CD4-positive, CD25-positive, alpha-beta regulatory T cell (primary cell): ENCODE measurements around the gene TBC1D4. TPM values are rescaled to one million over a fixed set of nuclear protein-coding genes. Genes with fewer than 3 reads are reported as not detected.

ENCODE experiments used
- ATAC-seq, 2 donors: fragments of 150-1000 bp; cut with Tn5 transposase; one replicate each; pipeline ENCODE4 v1.10.0; 2021; ENCODE audit warnings: low read depth in 2 of 2, moderate number of reproducible peaks in 2 of 2, moderate library complexity in 1 of 2
- DNase-seq, 3 donors: peaks; one replicate each; pipeline versions ENCODE4 v3.0.0 to v3.0.0-alpha.2; 2012 to 2022; ENCODE audit warnings: mixed read lengths in 1 of 3
- H3K27ac ChIP-seq: one replicate; pipeline ENCODE4 v1.7.0; 2013; ENCODE audit warnings: mild to moderate bottlenecking, low read length; ENCODE audit not compliant: insufficient read depth, poor library complexity, severe bottlenecking
- H3K27me3 ChIP-seq: one replicate; pipeline ENCODE4 v1.7.0; 2013; ENCODE audit warnings: low read length; ENCODE audit not compliant: control insufficient read depth, insufficient read depth
- H3K36me3 ChIP-seq: one replicate; pipeline ENCODE4 v1.7.0; 2013; ENCODE audit warnings: mild to moderate bottlenecking, low read length, moderate library complexity; ENCODE audit not compliant: control insufficient read depth, insufficient read depth
- H3K4me1 ChIP-seq: 2 replicates; pipeline ENCODE4 v1.7.0; 2013; ENCODE audit warnings: mild to moderate bottlenecking, low read length; ENCODE audit not compliant: insufficient read depth, control insufficient read depth, poor library complexity, severe bottlenecking
- H3K4me3 ChIP-seq: one replicate; pipeline ENCODE4 v1.7.0; 2013; ENCODE audit warnings: low read depth, mild to moderate bottlenecking, low read length, moderate library complexity
- H3K9me3 ChIP-seq, 2 experiments: 1 replicate in 1 of 2; 2 replicates in 1 of 2; pipeline ENCODE4 v1.7.0; 2013; ENCODE audit warnings: low read length in 2 of 2, mild to moderate bottlenecking in 1 of 2, moderate library complexity in 1 of 2; ENCODE audit not compliant: control insufficient read depth in 2 of 2
- H3K27ac Mint-ChIP-seq, 3 donors: one replicate each; pipeline ENCODE4 v1.8.0; 2020 to 2022; ENCODE audit warnings: mild to moderate bottlenecking in 3 of 3, mixed read lengths in 3 of 3, moderate library complexity in 2 of 3
- H3K27me3 Mint-ChIP-seq: one replicate; pipeline ENCODE4 v1.8.0; 2022; ENCODE audit warnings: mild to moderate bottlenecking, mixed read lengths
- H3K36me3 Mint-ChIP-seq: one replicate; pipeline ENCODE4 v1.8.0; 2020; ENCODE audit warnings: mixed read lengths
- H3K4me1 Mint-ChIP-seq, 4 donors: one replicate each; pipeline ENCODE4 v1.8.0; 2020 to 2022; ENCODE audit warnings: mixed read lengths in 4 of 4, mild to moderate bottlenecking in 1 of 4
- H3K4me3 Mint-ChIP-seq, 4 donors: one replicate each; pipeline ENCODE4 v1.8.0; 2020 to 2022; ENCODE audit warnings: mild to moderate bottlenecking in 4 of 4, mixed read lengths in 4 of 4, moderate library complexity in 3 of 4
- H3K9me3 Mint-ChIP-seq, 7 donors: one replicate each; pipeline ENCODE4 v1.8.0; 2020 to 2022; ENCODE audit warnings: mixed read lengths in 7 of 7, mild to moderate bottlenecking in 3 of 7, moderate library complexity in 2 of 7
- polyA plus RNA-seq, 4 donors: library from polyadenylated mRNA; unstranded; fragments of 300-500 nt; fragmentation: Illumina TruSeq; gene quantifications; one replicate each; pipeline ENCODE4 v1.2.3, GENCODE V29; 2021
- total RNA-seq: library from RNA; stranded (reverse); gene quantifications from one replicate; pipeline ENCODE4 v1.2.3, GENCODE V29; 2022

Gene TBC1D4
- total and polyA plus RNA-seq, 5 donors from 2014 or later: 100 to 145 (median 123) TPM

DNA sequence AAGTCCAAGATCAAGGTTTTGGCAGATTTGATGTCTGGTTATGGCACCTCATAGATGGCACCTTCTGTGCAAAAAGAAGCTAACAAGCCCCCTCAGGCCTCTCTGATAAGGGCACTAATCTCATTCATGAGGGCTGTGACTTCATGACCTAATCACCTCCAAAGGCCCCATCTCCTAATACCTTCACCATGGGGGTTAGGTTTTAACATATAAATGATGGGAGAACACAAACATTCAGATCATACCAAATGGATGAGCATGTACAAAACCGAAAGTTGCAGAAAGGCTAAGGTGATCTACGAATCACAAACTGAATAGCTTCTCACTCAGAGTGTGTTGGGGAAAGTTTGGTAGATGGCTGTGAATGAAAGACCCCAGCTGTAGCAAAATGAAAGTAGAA, 217.4 kb downstream of the TBC1D4 start:
- Histone ChIP-seq H3K27me3 (no peaks in the 10 kb centered on the region), H3K4me3 (no peak overlapping the region), H3K9me3 (no peaks in the 10 kb centered on the region), H3K36me3 (no peaks in the 10 kb centered on the region), H3K4me1 (no peaks in the 10 kb centered on the region), H3K27ac (no peak overlapping the region)
- Mint-ChIP-seq H3K36me3 (no peaks in the 10 kb centered on the region), H3K27ac (no peak overlapping the region), H3K4me1 (peaks cover 0 to 3% (median 0%) of the 10 kb centered on the region in 4 donors), H3K9me3 (peaks cover 0 to 2% (median 0%) of the 10 kb centered on the region in 7 donors), H3K4me3 (no peak overlapping the region), H3K27me3 (no peaks in the 10 kb centered on the region)
- ATAC-seq (no peak), DNase-seq (no peak)

DNA sequence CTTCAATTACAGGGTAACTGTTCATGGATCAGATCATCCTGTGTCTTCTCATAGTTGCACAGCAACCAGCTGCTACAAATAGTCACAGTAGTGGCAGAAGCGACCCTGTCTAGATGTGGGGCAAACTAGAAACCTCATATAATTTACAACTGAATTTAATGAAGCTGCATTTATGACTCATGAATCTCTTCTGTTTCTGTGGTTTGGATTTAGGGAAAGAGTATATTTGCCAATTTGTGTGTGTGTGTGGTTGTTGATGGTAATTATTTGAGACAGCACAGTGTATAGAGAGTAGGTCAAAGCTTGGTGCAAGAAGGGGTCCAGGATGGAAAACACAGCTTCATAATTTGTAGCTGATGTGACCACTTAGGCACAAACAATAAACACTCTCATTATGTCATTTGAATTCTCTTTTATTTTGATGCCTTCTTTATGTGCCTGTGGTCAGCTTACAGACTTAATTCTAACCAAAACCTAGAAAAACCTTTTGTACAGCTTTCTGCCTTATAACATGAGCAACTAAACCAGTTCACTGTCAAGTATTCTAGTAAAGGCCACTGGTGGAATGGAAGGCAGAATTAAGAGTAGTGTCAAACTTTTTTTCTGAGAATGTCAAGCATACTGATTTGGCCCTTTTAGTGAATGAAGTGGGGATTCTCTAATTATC, 218.1 kb downstream of the TBC1D4 start:
- Histone ChIP-seq H3K4me3 (no peak overlapping the region), H3K27ac (no peak overlapping the region), H3K36me3 (no peaks in the 10 kb centered on the region), H3K27me3 (no peaks in the 10 kb centered on the region), H3K4me1 (no peaks in the 10 kb centered on the region), H3K9me3 (no peaks in the 10 kb centered on the region)
- H3K4me3 Mint-ChIP-seq: no peak overlapping the region
- no peak overlapping the region for H3K27ac Mint-ChIP-seq
- H3K27me3 Mint-ChIP-seq: no peaks in the 10 kb centered on the region
- peaks cover 0 to 3% (median 0%) of the 10 kb centered on the region in 4 donors for H3K4me1 Mint-ChIP-seq
- DNase-seq (no peak), ATAC-seq (no peak)
- no peaks in the 10 kb centered on the region for H3K36me3 Mint-ChIP-seq
- no peaks in the 10 kb centered on the region for H3K9me3 Mint-ChIP-seq

DNA sequence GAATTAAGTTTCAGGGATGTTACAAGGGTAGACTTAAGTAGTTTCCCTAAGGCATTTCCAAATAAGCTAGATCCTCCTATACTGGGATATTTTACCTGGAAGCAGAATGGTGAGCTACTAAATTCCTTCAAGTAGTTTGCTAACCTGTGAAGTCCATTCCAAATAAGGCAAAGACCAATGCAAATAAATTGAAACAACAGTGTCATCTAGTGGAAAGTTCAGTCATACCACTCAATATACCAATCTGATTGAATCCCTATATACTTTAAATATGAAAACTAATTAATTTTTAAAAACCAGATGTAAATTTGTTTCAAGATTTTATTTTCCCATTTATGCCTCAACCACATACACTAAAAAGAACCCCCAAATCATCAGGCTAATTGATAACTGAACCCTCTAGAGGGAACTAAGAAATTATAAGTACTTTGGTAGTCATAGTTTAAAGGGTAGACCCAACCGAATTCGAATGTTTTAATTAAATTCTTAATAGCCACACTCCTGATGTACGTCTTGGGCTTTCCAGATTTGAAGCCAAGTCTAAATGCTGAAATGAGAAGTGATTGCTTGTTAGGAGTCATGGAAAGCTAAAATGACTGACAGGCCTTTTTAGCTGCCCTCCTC, 223.7 kb downstream of the TBC1D4 start:
- Mint-ChIP-seq H3K27ac (no peak overlapping the region), H3K36me3 (no peaks in the 10 kb centered on the region), H3K9me3 (no peaks in the 10 kb centered on the region), H3K4me3 (no peak overlapping the region), H3K4me1 (peaks cover 0 to 4% (median 0%) of the 10 kb centered on the region in 4 donors), H3K27me3 (peaks cover 21% of the 10 kb centered on the region)
- ATAC-seq: no peak
- no peaks in the 10 kb centered on the region for H3K36me3 ChIP-seq
- H3K27me3 ChIP-seq: no peaks in the 10 kb centered on the region
- H3K4me1 ChIP-seq: no peaks in the 10 kb centered on the region
- DNase-seq: peak in 2 of 3 donors; percentile 19 to 33
- H3K9me3 ChIP-seq: no peaks in the 10 kb centered on the region
- H3K4me3 ChIP-seq: no peak overlapping the region
- no peak overlapping the region for H3K27ac ChIP-seq

DNA sequence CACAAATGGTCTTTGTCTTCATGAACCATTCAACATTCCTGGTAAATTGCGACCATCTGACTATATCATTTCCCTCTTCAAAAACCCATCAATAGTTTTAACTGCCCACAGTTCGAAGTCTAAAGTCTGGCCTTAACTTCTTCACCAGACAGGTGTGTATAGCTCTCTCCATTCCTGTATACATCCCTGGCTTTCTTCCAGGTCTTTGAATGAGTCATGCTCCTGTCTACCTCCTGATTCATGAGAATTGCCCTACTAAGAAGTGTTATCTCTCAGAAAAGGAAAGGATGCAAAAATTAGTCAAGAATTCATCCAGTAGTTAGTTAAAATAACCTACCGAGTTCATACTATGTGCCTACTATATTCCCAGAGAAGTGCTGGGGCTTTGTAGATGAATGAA, 225.0 kb downstream of the TBC1D4 start:
- Mint-ChIP-seq H3K4me1 (peaks cover 0 to 4% (median 0%) of the 10 kb centered on the region in 4 donors), H3K9me3 (no peaks in the 10 kb centered on the region), H3K36me3 (no peaks in the 10 kb centered on the region), H3K27ac (no peak overlapping the region), H3K27me3 (peaks cover 24% of the 10 kb centered on the region), H3K4me3 (no peak overlapping the region)
- Histone ChIP-seq H3K4me1 (no peaks in the 10 kb centered on the region), H3K27me3 (no peaks in the 10 kb centered on the region), H3K27ac (no peak overlapping the region), H3K4me3 (no peak overlapping the region), H3K36me3 (no peaks in the 10 kb centered on the region), H3K9me3 (no peaks in the 10 kb centered on the region)
- DNase-seq (no peak), ATAC-seq (no peak)

DNA sequence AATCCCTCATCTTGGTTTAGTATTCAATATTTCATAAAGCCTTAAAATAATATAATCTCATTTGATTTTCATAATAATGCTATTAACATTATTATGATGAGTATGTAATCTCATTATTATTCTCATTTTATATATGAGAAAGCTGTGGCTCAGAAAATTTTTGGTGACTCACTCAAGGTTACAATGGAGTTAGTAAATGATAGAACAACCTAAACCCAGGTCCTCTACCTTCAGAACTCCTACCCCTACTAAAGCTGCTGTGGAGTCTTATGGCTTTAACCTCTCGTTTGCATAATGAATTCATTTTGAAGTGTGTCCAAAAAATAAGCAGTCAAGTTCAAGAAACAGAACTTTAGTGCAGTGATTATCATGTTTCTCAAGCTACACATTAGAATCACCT, 226.3 kb downstream of the TBC1D4 start:
- no peak overlapping the region for H3K27ac ChIP-seq
- H3K27me3 ChIP-seq: no peaks in the 10 kb centered on the region
- Mint-ChIP-seq H3K4me1 (peaks cover 0 to 4% (median 0%) of the 10 kb centered on the region in 4 donors), H3K36me3 (no peaks in the 10 kb centered on the region), H3K27ac (no peak overlapping the region), H3K9me3 (no peaks in the 10 kb centered on the region), H3K27me3 (peaks cover 28% of the 10 kb centered on the region), H3K4me3 (no peak overlapping the region)
- no peak for ATAC-seq
- H3K4me3 ChIP-seq: no peak overlapping the region
- no peaks in the 10 kb centered on the region for H3K36me3 ChIP-seq
- H3K9me3 ChIP-seq: no peaks in the 10 kb centered on the region
- no peaks in the 10 kb centered on the region for H3K4me1 ChIP-seq
- DNase-seq: no peak

DNA sequence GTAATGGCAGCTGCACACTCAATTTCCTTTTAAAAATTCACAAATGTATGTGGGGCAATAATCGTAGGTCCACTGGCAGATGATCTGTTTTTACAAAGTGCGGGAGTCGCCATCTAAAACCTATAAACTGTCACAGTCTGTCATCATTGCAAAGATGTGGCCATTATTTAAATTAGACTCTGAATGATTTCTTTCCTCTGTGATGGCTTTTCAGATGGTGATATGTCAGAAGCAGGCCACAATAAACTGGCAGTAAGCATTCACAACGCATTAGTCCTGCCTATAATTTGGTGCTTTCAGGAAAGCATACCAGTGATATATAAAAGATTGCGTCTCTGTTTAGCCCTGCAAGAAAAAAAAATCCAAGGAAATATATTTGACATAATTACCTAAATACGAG, 226.8 kb downstream of the TBC1D4 start:
- Histone ChIP-seq H3K9me3 (no peaks in the 10 kb centered on the region), H3K4me1 (no peaks in the 10 kb centered on the region), H3K27me3 (no peaks in the 10 kb centered on the region), H3K4me3 (no peak overlapping the region), H3K27ac (no peak overlapping the region), H3K36me3 (no peaks in the 10 kb centered on the region)
- DNase-seq: no peak
- ATAC-seq: no peak
- peaks cover 28% of the 10 kb centered on the region for H3K27me3 Mint-ChIP-seq
- H3K36me3 Mint-ChIP-seq: no peaks in the 10 kb centered on the region
- peaks cover 0 to 4% (median 0%) of the 10 kb centered on the region in 4 donors for H3K4me1 Mint-ChIP-seq
- no peak overlapping the region for H3K27ac Mint-ChIP-seq
- no peaks in the 10 kb centered on the region for H3K9me3 Mint-ChIP-seq
- H3K4me3 Mint-ChIP-seq: no peak overlapping the region

DNA sequence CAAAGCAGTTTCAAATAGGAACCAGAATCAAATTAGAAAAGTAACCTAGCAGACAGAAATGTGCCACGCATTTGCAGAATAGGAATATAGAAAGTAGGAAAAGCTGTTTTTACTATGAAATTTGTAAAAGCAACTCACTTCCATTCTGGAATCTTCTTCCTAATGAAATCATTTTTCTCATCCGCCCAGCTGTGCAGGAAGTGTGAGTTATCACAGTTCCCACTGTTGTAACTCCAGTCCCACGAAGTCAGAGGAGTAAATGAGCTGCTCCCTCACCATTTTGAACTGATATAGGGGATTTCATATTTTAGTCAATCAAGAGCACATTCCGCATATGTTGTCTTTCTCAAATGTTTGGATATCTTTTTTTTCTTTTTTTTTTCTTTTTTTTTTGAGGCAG, 230.8 kb downstream of the TBC1D4 start:
- no peaks in the 10 kb centered on the region for H3K9me3 ChIP-seq
- no peak overlapping the region for H3K4me3 ChIP-seq
- no peaks in the 10 kb centered on the region for H3K27me3 ChIP-seq
- no peaks in the 10 kb centered on the region for H3K4me1 ChIP-seq
- Mint-ChIP-seq H3K4me3 (no peak overlapping the region), H3K27ac (peak overlapping the region in 1 of 3 donors; percentile 4), H3K9me3 (no peaks in the 10 kb centered on the region), H3K27me3 (peaks cover 27% of the 10 kb centered on the region), H3K4me1 (no peaks in the 10 kb centered on the region), H3K36me3 (no peaks in the 10 kb centered on the region)
- DNase-seq (no peak), ATAC-seq (no peak)
- no peak overlapping the region for H3K27ac ChIP-seq
- no peaks in the 10 kb centered on the region for H3K36me3 ChIP-seq
